IPS-15b (cell line): ENCODE measurements around the gene BRI3.

Source experiments
- H3K27me3 ChIP-seq: one replicate; pipeline ENCODE4 v1.6.1; 2013; ENCODE audit warnings: low read length; ENCODE audit not compliant: control insufficient read depth, insufficient read depth
- H3K36me3 ChIP-seq: one replicate; pipeline ENCODE4 v1.6.1; 2013; ENCODE audit warnings: low read length; ENCODE audit not compliant: control insufficient read depth, insufficient read depth
- H3K4me1 ChIP-seq: one replicate; pipeline ENCODE4 v1.6.1; 2013; ENCODE audit warnings: mild to moderate bottlenecking, low read length; ENCODE audit not compliant: control insufficient read depth, insufficient read depth
- H3K4me3 ChIP-seq: one replicate; pipeline ENCODE4 v1.5.1; 2013; ENCODE audit warnings: low read depth, low read length
- H3K9ac ChIP-seq: one replicate; pipeline ENCODE4 v1.6.1; 2013; ENCODE audit warnings: low read depth, mild to moderate bottlenecking, low read length
- H3K9me3 ChIP-seq: one replicate; pipeline ENCODE4 v1.6.1; 2013; ENCODE audit warnings: mild to moderate bottlenecking, low read length; ENCODE audit not compliant: control insufficient read depth, insufficient read depth

Gene BRI3

DNA sequence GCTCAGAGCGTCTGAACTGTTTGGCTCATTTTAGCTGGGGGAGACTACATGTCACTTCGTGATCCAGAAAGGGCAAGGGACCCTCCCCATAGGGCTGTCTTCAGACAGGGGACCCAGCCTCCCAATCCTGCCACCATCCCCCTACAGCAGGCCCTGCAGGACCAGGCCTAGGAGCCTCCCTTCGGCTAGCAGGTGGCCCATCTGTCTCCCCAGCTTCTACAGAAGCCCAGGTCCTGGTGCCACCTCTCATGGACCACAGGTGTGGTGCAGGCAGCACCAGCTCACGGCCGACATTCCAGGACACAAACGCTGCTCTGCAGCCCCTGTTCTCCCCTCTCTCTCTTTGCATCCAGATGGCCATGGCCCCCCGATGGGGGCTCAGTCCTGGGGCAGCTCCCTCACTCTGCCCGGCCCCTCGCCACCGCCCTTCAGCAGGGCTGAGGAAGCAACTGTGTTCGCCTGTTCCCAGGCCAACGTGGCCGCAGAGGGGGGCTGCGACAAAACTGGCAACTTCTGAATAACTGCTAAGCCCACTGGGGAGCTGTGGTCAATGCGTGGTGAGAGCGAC, 39.7 kb upstream of the BRI3 start:
- H3K27me3 ChIP-seq: no peaks in the 10 kb centered on the region
- no peak overlapping the region for H3K9ac ChIP-seq
- H3K36me3 ChIP-seq: peaks cover 3% of the 10 kb centered on the region
- H3K4me1 ChIP-seq: no peaks in the 10 kb centered on the region
- no peaks in the 10 kb centered on the region for H3K9me3 ChIP-seq
- no peak overlapping the region for H3K4me3 ChIP-seq

DNA sequence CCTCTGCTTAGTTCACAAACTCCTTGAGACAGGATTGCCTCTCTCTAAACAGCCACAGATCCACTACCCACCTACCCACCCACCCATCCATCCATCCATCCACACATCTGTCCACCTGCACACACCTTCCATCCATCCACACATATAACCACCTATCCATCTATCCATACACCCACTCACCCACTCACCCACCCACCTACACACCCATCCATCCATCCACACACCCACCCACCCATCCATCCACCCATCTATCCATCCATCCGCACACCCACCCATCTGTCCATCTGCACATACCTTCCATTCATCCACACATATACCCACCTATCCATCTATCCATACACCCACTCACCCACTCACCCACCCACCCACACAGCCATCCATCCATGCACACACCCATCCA, 39.1 kb upstream of the BRI3 start:
- H3K4me1 ChIP-seq: no peaks in the 10 kb centered on the region

DNA sequence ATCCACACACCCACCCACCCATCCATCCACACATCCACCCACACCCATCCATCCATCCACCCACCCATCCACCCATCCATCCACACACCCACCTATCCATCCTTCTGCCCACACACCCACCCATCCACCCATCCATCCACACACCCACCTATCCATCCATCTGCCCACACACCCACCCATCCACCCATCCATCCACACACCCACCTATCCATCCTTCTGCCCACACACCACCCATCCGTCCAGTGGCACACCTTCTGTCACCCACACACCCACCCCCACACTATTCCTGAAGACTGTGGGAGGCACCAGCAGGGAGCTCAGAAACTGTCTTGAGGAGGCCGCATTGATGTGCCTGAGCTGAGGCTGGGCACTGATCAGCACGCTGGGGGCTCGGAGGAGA, 38.6 kb upstream of the BRI3 start:
- H3K9me3 ChIP-seq: no peaks in the 10 kb centered on the region
- H3K4me3 ChIP-seq: no peak overlapping the region
- peaks cover 3% of the 10 kb centered on the region for H3K36me3 ChIP-seq
- no peaks in the 10 kb centered on the region for H3K27me3 ChIP-seq
- H3K9ac ChIP-seq: no peak overlapping the region
- H3K4me1 ChIP-seq: no peaks in the 10 kb centered on the region

More for the DNA sequence above, 39.1 kb upstream of the BRI3 start:
- Histone ChIP-seq H3K27me3 (no peaks in the 10 kb centered on the region), H3K9ac (no peak overlapping the region), H3K36me3 (peaks cover 3% of the 10 kb centered on the region), H3K4me3 (no peak overlapping the region), H3K9me3 (no peaks in the 10 kb centered on the region)

DNA sequence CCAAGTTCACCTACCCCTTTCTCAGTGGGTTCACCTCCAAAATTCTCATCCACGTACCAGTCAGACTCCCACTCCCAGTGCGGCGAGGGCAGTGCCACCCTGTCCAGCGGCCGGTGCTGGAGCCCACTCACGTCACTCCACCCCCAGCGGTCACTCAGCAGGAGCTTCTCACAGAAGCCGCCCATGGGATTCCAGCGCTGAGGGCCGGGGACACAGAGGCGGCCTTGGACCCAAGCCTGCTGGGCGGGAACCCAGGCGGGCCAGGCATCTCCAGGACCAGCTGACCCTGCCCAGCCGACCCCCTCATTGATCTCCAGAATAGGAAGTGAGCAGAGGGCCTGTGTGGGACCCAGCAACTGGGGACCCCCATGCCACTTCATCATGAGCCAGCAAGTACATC, 36.6 kb upstream of the BRI3 start:
- H3K9ac ChIP-seq: no peak overlapping the region
- H3K9me3 ChIP-seq: no peaks in the 10 kb centered on the region
- H3K4me1 ChIP-seq: no peaks in the 10 kb centered on the region
- H3K4me3 ChIP-seq: no peak overlapping the region
- no peaks in the 10 kb centered on the region for H3K27me3 ChIP-seq
- peaks cover 3% of the 10 kb centered on the region for H3K36me3 ChIP-seq

DNA sequence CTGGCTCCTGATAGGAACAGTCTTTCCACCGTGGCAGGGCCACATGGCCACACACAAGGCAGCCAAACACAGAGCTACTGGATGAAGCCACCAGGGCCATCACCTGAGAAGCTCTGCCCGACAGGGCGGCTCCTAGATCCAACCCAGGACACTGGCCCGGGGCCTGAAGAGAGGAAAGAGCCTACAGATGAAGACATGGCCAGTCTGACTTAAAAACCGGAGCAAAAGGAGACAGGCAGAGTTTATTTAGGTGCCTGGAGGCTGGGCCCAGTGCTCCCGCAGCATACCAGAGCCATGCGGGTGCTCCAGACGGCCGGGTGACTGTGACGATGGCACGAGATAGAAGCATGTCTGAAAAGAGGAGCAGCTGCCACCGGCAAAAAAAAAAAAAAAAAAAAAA, 33.3 kb upstream of the BRI3 start:
- no peak overlapping the region for H3K4me3 ChIP-seq
- H3K9ac ChIP-seq: no peak overlapping the region
- H3K9me3 ChIP-seq: no peaks in the 10 kb centered on the region
- peaks cover 5% of the 10 kb centered on the region for H3K4me1 ChIP-seq
- no peaks in the 10 kb centered on the region for H3K27me3 ChIP-seq
- H3K36me3 ChIP-seq: peaks cover 2% of the 10 kb centered on the region

DNA sequence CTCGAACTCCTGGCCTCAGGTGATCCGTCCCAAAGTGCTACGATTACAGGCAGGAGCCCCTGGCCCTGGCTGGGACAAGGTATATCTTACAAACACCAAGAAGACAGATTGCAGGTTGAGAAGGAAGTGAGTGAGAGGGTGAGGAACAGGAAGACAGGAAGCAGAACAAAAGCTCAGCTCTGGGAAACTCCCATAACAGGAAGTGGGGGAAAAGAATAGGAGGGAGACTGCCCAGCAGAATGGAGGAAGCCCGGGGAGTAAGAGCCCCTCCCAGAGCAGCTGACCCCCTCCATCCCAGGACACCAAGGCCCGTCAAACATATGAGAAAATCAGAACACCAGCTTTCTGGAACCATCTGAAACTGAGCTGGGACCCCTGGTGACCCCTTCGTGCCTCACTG, 32.4 kb upstream of the BRI3 start:
- H3K4me1 ChIP-seq: peaks cover 5% of the 10 kb centered on the region
- no peak overlapping the region for H3K9ac ChIP-seq
- no peak overlapping the region for H3K4me3 ChIP-seq
- H3K36me3 ChIP-seq: peaks cover 2% of the 10 kb centered on the region
- no peaks in the 10 kb centered on the region for H3K9me3 ChIP-seq
- H3K27me3 ChIP-seq: no peaks in the 10 kb centered on the region

DNA sequence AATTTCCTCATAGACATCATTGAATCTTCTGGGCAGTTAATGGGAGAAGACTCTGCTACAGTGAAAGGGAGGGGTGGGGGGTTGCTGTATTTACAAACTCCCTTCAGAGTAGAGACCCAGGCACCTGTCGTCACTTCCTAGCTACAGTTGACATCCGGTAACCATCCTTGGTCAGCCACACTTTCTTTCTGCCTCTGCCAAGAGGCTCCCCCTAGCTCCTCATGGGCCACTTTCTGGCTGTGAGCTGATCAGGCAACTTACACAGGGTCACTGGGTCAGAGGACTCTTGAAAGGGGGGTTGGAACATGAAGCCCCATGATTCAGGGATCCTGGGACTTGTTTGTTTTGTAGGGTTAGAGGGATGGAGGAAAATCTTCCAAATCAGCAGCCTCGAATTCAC, 30.7 kb upstream of the BRI3 start:
- Histone ChIP-seq H3K4me1 (peaks cover 5% of the 10 kb centered on the region), H3K36me3 (peaks cover 2% of the 10 kb centered on the region), H3K9me3 (no peaks in the 10 kb centered on the region), H3K9ac (no peak overlapping the region), H3K4me3 (peak overlapping the region; percentile 90), H3K27me3 (no peaks in the 10 kb centered on the region)

DNA sequence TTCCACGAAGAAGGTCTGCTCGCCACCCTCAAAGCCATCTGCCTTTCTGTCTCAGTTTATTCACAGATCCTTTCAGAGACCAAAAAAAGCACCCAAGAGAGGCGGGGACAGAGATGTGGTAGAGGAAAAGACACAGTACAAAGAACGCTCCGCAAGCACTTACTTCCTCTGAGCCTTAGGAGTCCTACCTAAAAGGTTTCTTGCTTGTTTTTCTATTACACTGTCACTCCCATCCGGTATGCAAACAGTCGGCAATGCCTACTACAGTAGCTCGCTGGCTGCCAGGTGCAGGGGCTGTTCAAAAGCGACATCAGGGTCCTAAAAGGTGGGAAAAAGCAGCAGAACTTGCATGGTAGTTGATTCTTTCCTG, 30.3 kb upstream of the BRI3 start:
- Histone ChIP-seq H3K4me1 (peaks cover 5% of the 10 kb centered on the region), H3K4me3 (peak overlapping the region; percentile 90), H3K27me3 (no peaks in the 10 kb centered on the region), H3K9me3 (no peaks in the 10 kb centered on the region), H3K9ac (peak overlapping the region; percentile 1), H3K36me3 (peaks cover 2% of the 10 kb centered on the region)

DNA sequence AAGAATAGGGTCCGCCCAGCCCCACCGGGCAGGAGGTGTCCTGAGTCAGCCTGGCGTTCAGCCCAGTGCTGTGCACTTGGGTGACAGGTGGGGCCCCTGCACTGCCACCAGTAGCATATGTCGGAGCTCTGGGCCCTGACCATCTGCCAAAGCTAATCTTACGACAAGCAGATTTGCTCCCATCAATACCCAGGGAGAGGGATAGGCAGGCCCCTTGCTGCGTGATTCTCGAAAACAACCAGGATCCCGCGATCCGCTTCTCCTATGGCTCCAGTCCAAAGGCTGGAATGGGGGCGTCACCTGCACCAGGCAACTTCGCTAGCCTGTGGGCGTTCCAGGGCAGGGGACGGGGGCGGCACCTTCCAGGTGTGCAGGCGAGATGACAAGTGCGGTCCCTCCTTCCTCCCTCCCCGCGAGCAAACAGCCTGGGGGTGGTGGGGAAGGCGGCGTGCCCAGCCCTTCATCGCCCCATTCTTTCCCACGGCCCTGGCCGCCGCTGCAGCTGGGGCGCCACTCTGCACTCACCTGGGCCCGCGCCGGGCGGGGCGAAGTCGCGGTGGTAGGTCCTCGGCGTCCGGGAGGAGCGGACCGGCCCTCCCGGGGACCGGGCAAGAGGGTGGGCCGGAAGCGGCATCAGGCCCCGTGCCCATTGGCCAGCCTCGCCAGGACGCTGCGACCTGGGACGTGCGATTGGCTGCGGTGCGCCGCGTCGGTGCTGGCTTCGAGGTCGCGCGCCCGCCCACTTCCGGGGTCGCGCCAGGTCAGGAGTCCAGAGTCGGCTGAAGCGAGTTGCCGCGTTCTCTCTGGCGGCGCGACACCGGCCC, 29.7 kb upstream of the BRI3 start, which contains the start of gene TECPR1:
TSS of gene TECPR1 (minus strand) at position 632 of the 824 bp plus-strand sequence. CDS start 6,086 bp downstream, outside the sequence.
- H3K4me1 ChIP-seq: peaks cover 5% of the 10 kb centered on the region
- no peaks in the 10 kb centered on the region for H3K9me3 ChIP-seq
- peak within 1 kb of the TSS; percentile 90 for H3K4me3 ChIP-seq
- H3K27me3 ChIP-seq: no peaks in the 10 kb centered on the region
- H3K9ac ChIP-seq: peak within 1 kb of the TSS; percentile 1
- H3K36me3 ChIP-seq: peaks cover 2% of the 10 kb centered on the region

DNA sequence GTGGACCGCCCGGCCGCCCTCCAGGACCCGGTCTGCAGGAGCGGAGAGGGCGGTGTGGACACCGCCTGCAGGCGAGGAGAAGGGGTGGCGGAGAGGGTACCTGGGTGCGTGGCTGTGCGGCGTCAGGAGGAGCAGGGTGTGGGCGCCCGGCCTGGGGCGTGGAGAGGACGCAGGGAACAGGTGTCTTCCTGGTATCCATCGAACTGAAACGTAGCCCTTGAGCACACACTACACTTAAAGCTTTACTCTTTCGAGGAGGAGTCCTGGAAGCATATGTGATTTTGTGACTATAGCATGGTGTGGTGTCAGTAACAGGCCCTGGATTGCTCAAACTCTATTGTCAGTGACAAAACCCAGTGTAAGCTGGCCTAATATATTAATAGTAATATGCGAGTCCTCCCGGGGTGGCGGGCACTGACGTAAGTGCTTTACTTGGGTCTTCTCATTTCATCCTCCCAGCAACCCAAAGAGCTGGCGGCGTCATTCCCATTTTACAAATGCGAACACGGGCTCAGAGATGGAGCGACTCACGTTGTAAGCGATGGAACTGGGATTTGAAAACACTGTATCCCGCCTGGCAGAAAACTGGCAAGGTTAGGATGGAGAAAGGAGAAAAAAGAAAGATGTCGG, 28.9 kb upstream of the BRI3 start:
- H3K4me3 ChIP-seq: peak overlapping the region; percentile 90
- peaks cover 5% of the 10 kb centered on the region for H3K4me1 ChIP-seq
- H3K27me3 ChIP-seq: no peaks in the 10 kb centered on the region
- H3K9me3 ChIP-seq: no peaks in the 10 kb centered on the region
- H3K9ac ChIP-seq: no peak overlapping the region
- peaks cover 2% of the 10 kb centered on the region for H3K36me3 ChIP-seq

DNA sequence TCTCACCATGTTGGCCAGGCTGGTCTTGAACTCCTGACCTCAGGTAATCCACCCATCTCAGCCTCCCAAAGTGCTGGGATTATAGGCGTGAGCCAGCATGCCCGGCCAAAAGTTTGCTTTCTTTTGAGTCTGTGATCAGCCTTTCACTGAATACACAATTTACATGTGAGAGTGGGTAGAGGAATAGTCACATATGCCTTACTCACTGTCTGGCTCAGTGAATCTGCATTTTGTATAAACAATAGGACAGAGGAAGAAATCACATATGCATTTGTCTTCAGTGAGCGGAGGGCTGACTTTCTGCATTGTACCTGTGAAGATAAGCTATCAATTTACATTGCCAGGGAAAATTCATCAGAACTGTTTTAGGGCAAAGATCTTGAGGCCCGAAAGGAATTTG, 27.0 kb upstream of the BRI3 start:
- peaks cover 5% of the 10 kb centered on the region for H3K4me1 ChIP-seq
- H3K36me3 ChIP-seq: peaks cover 2% of the 10 kb centered on the region
- no peak overlapping the region for H3K4me3 ChIP-seq
- H3K27me3 ChIP-seq: no peaks in the 10 kb centered on the region
- H3K9me3 ChIP-seq: no peaks in the 10 kb centered on the region
- H3K9ac ChIP-seq: no peak overlapping the region
